Keratinocyte (primary cell): ENCODE results near the gene GUCY2C. TPM values are rescaled to one million over a fixed set of nuclear protein-coding genes. Genes with fewer than 3 reads are reported as not detected.

ENCODE experiments used
- DNase-seq: peaks from one replicate; pipeline ENCODE4 v3.0.0-alpha.2; 2011; ENCODE audit warnings: low read depth, missing footprints, low spot score
- FAIRE-seq: peaks from 2 replicates; lab custom pipeline; 2011; peaks lifted over from hg19 to GRCh38; lab: Jason Lieb, UNC
- H2AFZ ChIP-seq: 2 replicates; pipeline ENCODE4 v1.6.0; 2012; ENCODE audit warnings: low read length, control low read depth, inconsistent platforms; ENCODE audit not compliant: control insufficient read depth
- H3K27ac ChIP-seq: 2 replicates; pipeline ENCODE4 v1.5.1; 2011; ENCODE audit warnings: low read length; ENCODE audit not compliant: control insufficient read depth, insufficient read depth
- H3K27me3 ChIP-seq: 3 replicates; pipeline ENCODE4 v1.6.0; 2011; ENCODE audit warnings: low read length; ENCODE audit not compliant: control insufficient read depth, insufficient read depth; ENCODE audit errors: extremely low read depth
- H3K36me3 ChIP-seq, 2 experiments: 2 replicates in 1 of 2; 3 replicates in 1 of 2; pipeline ENCODE4 v1.5.1; 2011; ENCODE audit warnings: low read length in 2 of 2, mild to moderate bottlenecking in 1 of 2; ENCODE audit not compliant: control insufficient read depth in 2 of 2, insufficient read depth in 2 of 2; ENCODE audit errors: extremely low read depth in 1 of 2
- H3K4me1 ChIP-seq: 3 replicates; pipeline ENCODE4 v1.5.1; 2011; ENCODE audit warnings: low read length; ENCODE audit not compliant: control insufficient read depth, insufficient read depth; ENCODE audit errors: extremely low read depth
- H3K4me2 ChIP-seq: 3 replicates; pipeline ENCODE4 v1.6.0; 2011; ENCODE audit warnings: low read depth, low read length; ENCODE audit not compliant: control insufficient read depth, insufficient read depth; ENCODE audit errors: extremely low read depth
- H3K4me3 ChIP-seq, 3 experiments: fragments of 200-600 bp in 1 of 3; sonication (generic) in 1 of 3; 2 replicates in 2 of 3; 3 replicates in 1 of 3; pipeline ENCODE4 v1.5.1; 2011 to 2016; ENCODE audit warnings: low read length in 3 of 3, mild to moderate bottlenecking in 3 of 3, control low read depth in 2 of 3, inconsistent platforms in 1 of 3, low read depth in 1 of 3, mixed read lengths in 1 of 3, mixed run types in 1 of 3, moderate library complexity in 1 of 3; ENCODE audit not compliant: control insufficient read depth in 2 of 3, insufficient read depth in 2 of 3; ENCODE audit errors: extremely low read depth in 1 of 3
- H3K79me2 ChIP-seq: 2 replicates; pipeline ENCODE4 v1.6.0; 2012; ENCODE audit warnings: low read length; ENCODE audit not compliant: control insufficient read depth, insufficient read depth
- H3K9ac ChIP-seq: 3 replicates; pipeline ENCODE4 v1.6.0; 2011; ENCODE audit warnings: low read length; ENCODE audit not compliant: control insufficient read depth, insufficient read depth; ENCODE audit errors: extremely low read depth
- H3K9me1 ChIP-seq: 3 replicates; pipeline ENCODE4 v1.6.0; 2011; ENCODE audit warnings: low read length; ENCODE audit not compliant: control insufficient read depth, insufficient read depth; ENCODE audit errors: extremely low read depth
- H3K9me3 ChIP-seq: 2 replicates; pipeline ENCODE4 v1.5.1; 2012; ENCODE audit warnings: low read depth, low read length; ENCODE audit not compliant: control insufficient read depth
- H4K20me1 ChIP-seq: 3 replicates; pipeline ENCODE4 v1.6.0; 2011; ENCODE audit warnings: low read length; ENCODE audit not compliant: control insufficient read depth, insufficient read depth; ENCODE audit errors: extremely low read depth
- CTCF ChIP-seq, 3 experiments: IDR thresholded peaks in 1 of 3; conservative IDR thresholded peaks in 1 of 3; optimal IDR thresholded peaks in 1 of 3; 2 replicates in 2 of 3; 3 replicates in 1 of 3; pipeline versions ENCODE3 to v1.5.1; 2011; ENCODE audit warnings: low read length in 3 of 3, mild to moderate bottlenecking in 3 of 3, moderate library complexity in 2 of 3, control low read depth in 1 of 3, inconsistent platforms in 1 of 3; ENCODE audit not compliant: insufficient read depth in 2 of 3; ENCODE audit errors: extremely low read depth in 1 of 3
- EZH2 ChIP-seq: IDR thresholded peaks from one replicate; pipeline ENCODE4 v1.6.1; 2012; ENCODE audit warnings: inconsistent platforms, mild to moderate bottlenecking, low read length, moderate library complexity
- dilution Hi-C: fragments of 300-500 bp; cut with MboI; formaldehyde crosslinking; loops from one replicate; pipeline ENCODE4 v1.7.0; 2020; ENCODE audit warnings: low sequenced_read_pairs; ENCODE audit not compliant: extremely low pct_ligation_motif_present
- polyA plus RNA-seq, 5 experiments: library from polyadenylated mRNA; depleted of rRNA in 3 of 5; stranded (reverse) in 3 of 5; stranded (forward) in 1 of 5; unstranded in 1 of 5; fragments of >200 nt; gene quantifications; 1 replicate in 1 of 5; 2 replicates in 3 of 5; 3 replicates in 1 of 5; pipeline versions ENCODE4 v1.2.1 to v1.2.3, GENCODE V29; 2011 to 2012; ENCODE audit warnings: missing spikeins in 2 of 5, low read depth in 1 of 5, low replicate concordance in 1 of 5

GUCY2C gene
- polyA plus RNA-seq, 1 donor (not counting 4 experiments of a cell fraction or from before 2014, with no cell fraction given), result 0.03 TPM

GRCh38 chr12:14723763-14724162 lies 27.4 kb upstream of the GUCY2C start:
- Histone ChIP-seq H3K27ac (no peak overlapping the region), H3K9me3 (no peaks in the 10 kb centered on the region), H3K9ac (no peak overlapping the region), H3K4me2 (no peak overlapping the region), H3K9me1 (no peaks in the 10 kb centered on the region), H3K4me1 (no peaks in the 10 kb centered on the region), H3K27me3 (no peaks in the 10 kb centered on the region), H3K4me3 (no peak overlapping the region), H2AFZ (no peak overlapping the region), H4K20me1 (no peaks in the 10 kb centered on the region), H3K36me3 (no peaks in the 10 kb centered on the region), H3K79me2 (no peaks in the 10 kb centered on the region)
- dilution Hi-C loops, result no loop called here
- peak; percentile 62 to 81 (median 77) for TF ChIP-seq CTCF (optimal IDR thresholded peaks at IDR 0.05 in 1 of 3, IDR thresholded peaks at IDR 0.05 in 1 of 3, conservative IDR thresholded peaks at IDR 0.05 in 1 of 3; ENCODE audit: extremely low read depth in 1 of 3, insufficient read depth in 2 of 3, low read length in 3 of 3)
- no peak for TF ChIP-seq EZH2
- FAIRE-seq (peak; percentile 77), DNase-seq (no peak)

- H3K9me3 ChIP-seq, result no peaks in the 10 kb centered on the region
- FAIRE-seq (no peak), DNase-seq (peak; percentile 23)
- TF ChIP-seq EZH2, result no peak
- peak; percentile 39 to 65 (median 59) for TF ChIP-seq CTCF (optimal IDR thresholded peaks at IDR 0.05 in 1 of 3, IDR thresholded peaks at IDR 0.05 in 1 of 3, conservative IDR thresholded peaks at IDR 0.05 in 1 of 3; ENCODE audit: extremely low read depth in 1 of 3, insufficient read depth in 2 of 3, low read length in 3 of 3)
- no peaks in the 10 kb centered on the region for H3K79me2 ChIP-seq
- no peak overlapping the region for H2AFZ ChIP-seq
- H3K9ac ChIP-seq, result no peak overlapping the region
- dilution Hi-C loops, result no loop called here
- no peaks in the 10 kb centered on the region for H3K27me3 ChIP-seq
- no peak overlapping the region for H3K4me2 ChIP-seq
- H3K9me1 ChIP-seq, result no peaks in the 10 kb centered on the region
- no peak overlapping the region for H3K27ac ChIP-seq
- no peaks in the 10 kb centered on the region for H3K36me3 ChIP-seq
- H3K4me1 ChIP-seq, result no peaks in the 10 kb centered on the region
- no peaks in the 10 kb centered on the region for H4K20me1 ChIP-seq
- no peak overlapping the region for H3K4me3 ChIP-seq
Observed at GRCh38 chr12:14716848-14717444, 20.5 kb upstream of the GUCY2C start.
